ENCODE data around the gene LRRN2. TPM values are rescaled to one million over a fixed set of nuclear protein-coding genes. Genes with fewer than 3 reads are reported as not detected.

LRRN2 gene
- total and polyA plus RNA-seq, 9 of the 15 experiments (the other 6 are each of a cell fraction or from before 2014, with no cell fraction given) = 0.05 TPM; not detected in 8

- TF ChIP-seq BCLAF1 (IDR thresholded peaks at IDR 0.05; ENCODE audit: borderline replicate concordance in 1 of 2, control insufficient read depth in 1 of 2, low read depth in 2 of 2, low read length in 1 of 2) (no peak), ILF3 (IDR thresholded peaks at IDR 0.05; ENCODE audit: borderline replicate concordance) (no peak), DDX20 (tag; IDR thresholded peaks at IDR 0.05; ENCODE audit: low read depth) (no peak), ZNF77 (CRISPR knock-in tag; IDR thresholded peaks at IDR 0.05) (0 out of 2 replicates have a peak, but pooled peaks have one; percentile 21), ZNF740 (CRISPR knock-in tag; IDR thresholded peaks at IDR 0.05) (no peak), ZNF740 (tag; IDR thresholded peaks at IDR 0.05) (no peak), FOXA3 (CRISPR knock-in tag; conservative IDR thresholded peaks at IDR 0.05 in 1 of 2, IDR thresholded peaks at IDR 0.05 in 1 of 2) (no peak), ZNF609 (CRISPR knock-in tag; IDR thresholded peaks at IDR 0.05; ENCODE audit: borderline replicate concordance) (no peak), RFX1 (IDR thresholded peaks at IDR 0.05) (peak; percentile 98), MTA1 (IDR thresholded peaks at IDR 0.05; ENCODE audit: borderline replicate concordance) (no peak), HES1 (IDR thresholded peaks at IDR 0.05; ENCODE audit: low read depth) (no peak), ID3 (CRISPR knock-in tag; IDR thresholded peaks at IDR 0.05) (no peak), ID3 (tag; IDR thresholded peaks at IDR 0.05) (no peak), NR4A1 (CRISPR knock-in tag; IDR thresholded peaks at IDR 0.05) (peak; percentile 6; the same call in 1 of the 2 replicates), NR4A1 (tag; IDR thresholded peaks at IDR 0.05) (peak; percentile 76), ZNF174 (CRISPR knock-in tag; IDR thresholded peaks at IDR 0.05) (no peak), TCF7 (IDR thresholded peaks at IDR 0.05; ENCODE audit: borderline replicate concordance) (no peak), ZC3H4 (CRISPR knock-in tag; IDR thresholded peaks at IDR 0.05; ENCODE audit: borderline replicate concordance) (no peak)
These were observed 21.4 kb upstream of the LRRN2 start (continued) for GRCh38 chr1:204706838-204707509.

All from K562 (cell line).